ENCODE measurements around the gene KDM8.

- no peak for TF ChIP-seq CTCF (conservative IDR thresholded peaks at IDR 0.05; ENCODE audit: low read length)
- no peak for TF ChIP-seq EZH2phosphoT487 (IDR thresholded peaks at IDR 0.05; ENCODE audit: borderline replicate concordance)
Measured at GRCh38 chr16:27185776-27186130, 17.6 kb upstream of the KDM8 start.
